GM18858 (cell line): ENCODE results near the gene ARHGEF38.
A peak's percentile ranks its signal among the peaks of the same experiment; 100 is the strongest.

Experiments
- ATAC-seq: cut with Tn5 transposase; IDR thresholded peaks from one replicate; pipeline ENCODE4 v1.9.1; 2021; ENCODE audit not compliant: unreplicated experiment

ARHGEF38 gene, protein sequence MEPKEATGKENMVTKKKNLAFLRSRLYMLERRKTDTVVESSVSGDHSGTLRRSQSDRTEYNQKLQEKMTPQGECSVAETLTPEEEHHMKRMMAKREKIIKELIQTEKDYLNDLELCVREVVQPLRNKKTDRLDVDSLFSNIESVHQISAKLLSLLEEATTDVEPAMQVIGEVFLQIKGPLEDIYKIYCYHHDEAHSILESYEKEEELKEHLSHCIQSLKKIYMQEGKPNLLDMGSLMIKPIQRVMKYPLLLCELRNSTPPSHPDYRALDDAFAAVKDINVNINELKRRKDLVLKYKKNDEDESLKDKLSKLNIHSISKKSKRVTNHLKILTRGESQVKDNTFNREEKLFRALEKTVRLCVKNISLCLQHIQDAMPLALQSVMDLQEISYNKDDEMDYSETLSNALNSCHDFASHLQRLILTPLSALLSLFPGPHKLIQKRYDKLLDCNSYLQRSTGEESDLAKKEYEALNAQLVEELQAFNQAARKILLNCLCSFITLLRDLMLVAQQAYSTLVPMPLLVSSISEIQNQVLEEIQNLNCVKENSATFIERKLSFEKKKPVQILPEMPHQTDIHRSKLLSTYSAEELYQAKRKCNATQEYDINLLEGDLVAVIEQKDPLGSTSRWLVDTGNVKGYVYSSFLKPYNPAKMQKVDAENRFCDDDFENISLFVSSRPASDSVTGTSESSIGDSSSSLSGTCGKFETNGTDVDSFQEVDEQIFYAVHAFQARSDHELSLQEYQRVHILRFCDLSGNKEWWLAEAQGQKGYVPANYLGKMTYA

DNA sequence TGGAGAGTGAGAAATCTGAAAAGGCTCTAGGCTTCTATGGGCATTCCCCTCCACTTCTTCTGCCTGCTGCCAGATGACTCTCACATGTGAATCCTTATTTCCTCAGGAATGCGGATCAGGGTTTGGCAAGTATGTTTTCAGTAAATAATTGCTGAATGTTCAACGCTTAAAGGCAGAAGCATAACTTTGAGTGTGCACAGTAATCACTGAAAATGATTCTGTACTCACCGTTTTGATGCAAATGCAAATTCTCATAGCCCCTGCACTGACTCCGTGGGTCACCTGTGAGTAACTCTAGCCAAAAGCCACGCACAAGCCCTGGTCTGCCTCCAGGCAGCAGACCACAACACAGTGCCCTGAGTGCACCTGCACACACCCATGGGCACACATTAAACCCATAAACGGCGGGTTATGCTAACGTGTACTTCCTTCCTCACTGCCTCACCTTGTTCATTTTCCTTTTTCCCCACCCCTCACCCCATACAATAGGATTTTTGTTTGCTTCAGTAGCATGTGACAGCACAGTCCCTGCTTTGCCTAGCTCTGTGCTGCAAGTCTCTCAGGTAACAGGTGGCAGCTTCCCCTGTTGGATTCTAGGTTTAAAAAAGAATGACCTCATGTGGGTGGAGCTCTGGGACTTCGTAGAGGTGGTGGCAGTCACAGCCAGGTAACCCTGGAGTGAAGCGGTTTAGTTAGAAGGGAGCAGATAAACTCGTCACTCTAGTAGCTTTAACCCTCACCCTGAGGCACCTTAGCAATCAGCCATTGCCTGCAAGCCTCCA lies at the start of gene ARHGEF38:
TSS of gene ARHGEF38 (plus strand) at position 656 of the 782 bp plus-strand sequence. CDS start 146 bp downstream, outside the sequence.
- ATAC-seq: no peak

GRCh38 chr4:105503484-105503883 lies 48.9 kb upstream of the ARHGEF38 start:
- ATAC-seq: no peak

GRCh38 chr4:105504744-105505143 lies 47.7 kb upstream of the ARHGEF38 start:
- ATAC-seq: no peak

GRCh38 chr4:105509291-105509690 lies 43.1 kb upstream of the ARHGEF38 start:
- ATAC-seq: peak; percentile 99

- ATAC-seq: no peak
Measured at GRCh38 chr4:105509714-105510113, 42.7 kb upstream of the ARHGEF38 start.

DNA sequence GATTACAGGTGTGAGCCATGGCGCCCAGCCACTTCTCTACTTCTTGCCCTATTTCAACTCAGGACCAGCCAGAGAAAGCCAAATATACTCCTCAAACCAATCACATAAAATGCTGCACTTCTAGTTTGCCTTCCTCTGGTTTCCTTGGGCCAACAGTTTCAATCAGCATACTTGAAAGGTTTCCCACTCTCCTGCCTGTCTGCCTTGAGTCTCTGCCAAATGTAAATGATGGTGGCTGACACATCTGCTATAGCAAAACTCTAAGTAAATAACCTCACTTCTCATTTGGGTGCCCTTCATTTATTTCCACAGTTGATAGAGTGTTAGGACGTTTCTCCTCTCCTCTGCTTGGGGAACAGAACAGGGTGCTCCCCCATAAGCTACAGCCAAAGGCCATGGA lies 42.2 kb upstream of the ARHGEF38 start:
- ATAC-seq: no peak

- ATAC-seq: peak; percentile 73
Measured at GRCh38 chr4:105520819-105521790, 31.3 kb upstream of the ARHGEF38 start.

DNA sequence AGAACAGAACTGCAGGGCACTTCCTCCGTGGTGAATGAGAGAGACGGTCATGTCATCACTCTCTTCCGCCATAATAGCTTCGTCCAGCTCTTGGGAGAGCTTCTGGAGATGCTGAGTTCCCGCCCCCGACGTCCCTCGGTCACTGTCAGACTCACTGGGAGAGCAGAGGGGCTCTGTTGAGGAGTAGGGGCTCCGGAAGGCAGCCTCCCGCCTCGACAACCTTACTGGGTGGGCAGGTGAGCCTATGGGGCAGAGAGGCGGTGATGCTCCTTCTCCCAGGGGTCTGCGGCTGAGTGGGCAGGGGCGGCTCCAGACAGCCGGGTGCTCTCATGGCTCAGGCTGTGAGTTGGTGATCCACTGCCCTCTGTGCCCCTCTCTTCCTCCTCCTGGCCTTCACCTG lies 25.8 kb upstream of the ARHGEF38 start:
- ATAC-seq: no peak

GRCh38 chr4:105527081-105527480 lies 25.3 kb upstream of the ARHGEF38 start:
- no peak for ATAC-seq

GRCh38 chr4:105536601-105537000 lies 15.8 kb upstream of the ARHGEF38 start:
- ATAC-seq: no peak

- no peak for ATAC-seq
Measured at GRCh38 chr4:105541420-105541819, 11.0 kb upstream of the ARHGEF38 start.

DNA sequence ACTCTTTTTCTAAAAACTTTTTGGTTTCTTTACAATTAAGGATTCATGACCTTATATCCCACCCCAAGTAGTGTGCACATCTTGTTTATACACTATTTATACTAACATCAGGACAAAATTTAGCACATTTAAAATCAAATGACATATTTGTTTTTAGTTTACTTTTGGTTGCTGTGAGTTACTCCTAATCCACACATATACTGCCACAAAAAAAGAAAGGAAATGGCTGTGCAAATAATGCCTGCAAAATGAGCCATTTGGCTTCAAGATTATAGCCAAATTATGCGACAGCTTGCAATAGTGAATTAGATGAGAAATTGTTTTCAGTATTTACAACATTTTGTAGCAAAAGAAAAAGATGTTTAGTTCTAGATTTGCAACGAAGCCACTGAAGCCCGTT lies 10.4 kb upstream of the ARHGEF38 start:
- ATAC-seq: no peak

GRCh38 chr4:105543346-105543745 lies 9.1 kb upstream of the ARHGEF38 start:
- no peak for ATAC-seq

GRCh38 chr4:105543881-105544280 lies 8.5 kb upstream of the ARHGEF38 start:
- ATAC-seq: no peak

DNA sequence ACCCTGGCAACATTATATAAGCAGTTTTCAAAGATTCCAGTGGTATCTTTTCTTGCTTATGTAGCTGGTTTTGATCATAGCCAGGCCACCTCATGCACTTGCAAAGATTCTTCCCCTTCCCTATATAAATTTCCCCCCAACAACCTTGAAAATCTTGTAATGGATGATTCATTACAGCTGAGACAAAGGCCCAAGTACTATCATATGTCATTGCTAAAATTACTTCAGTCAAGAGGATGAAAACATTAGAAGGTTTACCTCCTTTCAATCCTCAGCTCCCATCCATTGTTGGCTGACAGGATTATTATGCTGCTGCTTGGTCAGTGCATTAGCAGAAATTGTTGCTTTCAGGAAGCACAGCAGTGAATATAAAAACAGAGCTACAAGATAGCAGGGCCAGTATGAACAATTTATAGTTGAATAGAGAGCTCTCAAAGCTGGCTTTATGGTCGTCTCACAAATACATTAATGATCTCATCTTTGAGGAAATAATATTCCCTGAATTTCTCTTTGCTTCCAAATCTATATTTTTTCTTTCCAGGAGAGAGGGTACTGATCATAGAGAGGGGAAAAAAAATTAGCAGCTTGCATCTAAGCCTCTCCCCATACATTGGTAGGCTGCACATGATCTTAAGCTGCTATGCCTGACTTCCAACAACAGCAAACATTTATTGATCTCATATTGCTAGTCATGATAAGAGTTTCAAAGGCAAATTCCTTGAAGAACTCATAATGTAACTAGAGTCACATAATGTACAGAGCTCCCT lies 7.7 kb upstream of the ARHGEF38 start:
- no peak for ATAC-seq

- ATAC-seq: no peak
Measured at GRCh38 chr4:105546086-105546485, 6.3 kb upstream of the ARHGEF38 start.

DNA sequence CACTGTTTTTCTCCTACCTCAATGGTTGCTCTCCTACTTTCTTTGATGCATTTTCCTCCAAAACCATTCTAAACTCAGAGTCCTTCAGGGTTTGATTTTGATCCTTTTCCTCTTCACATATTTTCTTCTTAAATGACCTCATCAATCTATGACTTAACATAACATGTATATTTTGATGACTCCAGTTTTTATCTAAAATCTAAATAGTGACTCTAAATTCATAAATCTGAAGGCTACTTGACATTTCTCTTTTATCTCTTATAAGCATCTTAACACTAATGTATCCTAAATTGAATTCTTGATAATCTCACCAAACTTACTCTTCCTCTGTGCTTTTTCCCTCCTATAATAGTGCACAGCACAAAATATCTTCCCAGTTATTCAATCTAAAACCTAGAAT lies 4.7 kb upstream of the ARHGEF38 start:
- no peak for ATAC-seq

- no peak for ATAC-seq
Measured at GRCh38 chr4:105548483-105548882, 3.9 kb upstream of the ARHGEF38 start.

DNA sequence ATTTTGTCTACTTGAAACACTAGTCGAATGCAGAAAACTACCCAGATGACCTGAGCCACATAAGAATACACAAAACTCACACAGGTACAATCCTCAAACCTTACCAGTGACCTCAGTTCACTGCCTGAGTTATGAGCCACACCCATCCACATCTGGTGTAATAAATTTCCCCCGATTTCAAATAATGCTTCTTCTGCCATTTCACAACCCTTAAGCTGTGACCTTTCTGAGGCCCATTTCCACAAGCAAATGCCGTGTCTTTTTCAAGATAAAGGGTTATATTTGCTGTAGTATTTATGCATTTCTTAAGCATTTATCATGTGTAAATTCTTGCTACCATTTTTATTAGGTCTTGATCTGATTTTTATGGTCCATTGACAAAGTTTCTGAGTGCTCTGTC lies 1.8 kb upstream of the ARHGEF38 start:
- ATAC-seq: no peak

GRCh38 chr4:105555409-105555808 lies 3.0 kb downstream of the ARHGEF38 start:
- no peak for ATAC-seq
